Liver (tissue), 3 donors: ENCODE data around the gene PRSS38.

Experiments used
- CTCF ChIP-seq: fragments of 150-350 bp; IDR thresholded peaks from 2 replicates; pipeline ENCODE4 v1.5.1; 2017; ENCODE audit warnings: improper control_type of control experiment, low read depth, low read length; ENCODE audit not compliant: missing input control
- EGR1 ChIP-seq, 2 donors: IDR thresholded peaks; 2 replicates each; pipeline ENCODE4 v1.6.1; 2016 to 2018; ENCODE audit warnings: antibody characterized with exemption in 2 of 2, low read depth in 2 of 2
- MAX ChIP-seq: IDR thresholded peaks from 2 replicates; pipeline ENCODE4 v1.6.1; 2016; ENCODE audit warnings: antibody characterized with exemption
- RAD21 ChIP-seq, 2 donors: IDR thresholded peaks; 2 replicates each; pipeline ENCODE4 v1.6.1; 2016; ENCODE audit warnings: antibody characterized with exemption in 2 of 2, mild to moderate bottlenecking in 2 of 2
- REST ChIP-seq: IDR thresholded peaks from 2 replicates; pipeline ENCODE4 v1.6.1; 2016; ENCODE audit warnings: antibody characterized with exemption, mild to moderate bottlenecking
- donor health status: healthy.
- donor health status: healthy.

GRCh38 chr1:227893300-227893948 is 77.9 kb downstream of the PRSS38 start:
- TF ChIP-seq MAX = no peak
- TF ChIP-seq CTCF = no peak
- TF ChIP-seq REST = no peak
- no peak for TF ChIP-seq RAD21 (IDR thresholded peaks at IDR 0.05)
- TF ChIP-seq EGR1 (IDR thresholded peaks at IDR 0.05; ENCODE audit: low read depth in 2 of 2) = no peak
